ENCODE results near the gene SURF6.

GRCh38 chr9:133377721-133378216, 41.8 kb upstream of the SURF6 start:
- TF ChIP-seq POLR2AphosphoS5 (IDR thresholded peaks at IDR 0.05) (no peak), CTCF (IDR thresholded peaks at IDR 0.05) (no peak), POLR2A (IDR thresholded peaks at IDR 0.05; ENCODE audit: low read depth) (no peak)
